22Rv1 (cell line): ENCODE measurements around the gene C1QTNF1.
A peak's percentile ranks its signal among the peaks of the same experiment; 100 is the strongest.

Experiments
- H3K27ac ChIP-seq: fragments of 450-650 bp; 2 replicates; pipeline ENCODE4 v1.5.1; 2017
- ZFX ChIP-seq: fragments of 450-650 bp; IDR thresholded peaks from 2 replicates; pipeline ENCODE4 v1.6.1; 2017; ENCODE audit warnings: antibody characterized with exemption, borderline replicate concordance
- TF ChIP-seq, protein P1 (sequence below): fragments of 450-650 bp; IDR thresholded peaks from 2 replicates; pipeline ENCODE4 v1.5.1; 2017; ENCODE audit warnings: mild to moderate bottlenecking

The C1QTNF1 gene

DNA sequence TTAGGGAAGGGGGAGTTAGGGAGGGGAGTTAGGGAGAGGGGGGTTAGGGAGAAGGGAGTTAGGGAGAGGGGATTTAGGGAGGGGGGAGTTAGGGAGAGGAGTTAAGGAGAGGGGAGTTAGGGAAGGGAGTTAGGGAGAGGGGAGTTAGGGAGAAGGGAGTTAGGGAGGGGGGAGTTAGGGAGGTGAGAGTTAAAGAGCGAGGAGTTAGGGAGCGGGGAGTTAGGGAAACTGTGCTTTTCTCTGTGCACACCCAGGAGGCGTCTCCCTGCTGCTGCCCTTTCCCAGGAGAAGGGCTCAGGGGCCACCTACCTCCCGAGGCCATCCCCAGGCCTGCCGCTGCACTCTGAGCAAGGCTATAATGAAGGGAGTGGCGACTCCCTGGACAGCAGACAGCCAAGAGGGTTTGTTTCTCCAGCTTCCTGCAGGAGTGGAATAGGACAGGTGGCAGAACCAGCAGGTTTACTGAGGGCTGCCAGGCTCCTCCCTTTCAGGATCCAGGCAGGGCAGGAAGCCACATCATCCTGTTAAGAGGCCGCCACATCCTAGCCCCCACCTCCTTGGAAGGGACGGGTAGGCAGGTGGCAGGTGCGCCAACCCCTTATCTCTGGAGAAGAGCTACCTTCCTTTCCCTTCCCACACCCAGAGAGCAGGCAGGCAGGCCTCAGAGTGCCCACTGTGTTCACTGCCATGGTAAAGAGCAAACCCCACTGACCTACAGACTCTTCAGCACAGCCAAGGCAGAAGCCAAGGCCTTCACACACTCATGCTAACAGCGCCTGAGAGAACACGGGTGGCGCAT, 18.7 kb upstream of the C1QTNF1 start:
- TF ChIP-seq, protein P1, sequence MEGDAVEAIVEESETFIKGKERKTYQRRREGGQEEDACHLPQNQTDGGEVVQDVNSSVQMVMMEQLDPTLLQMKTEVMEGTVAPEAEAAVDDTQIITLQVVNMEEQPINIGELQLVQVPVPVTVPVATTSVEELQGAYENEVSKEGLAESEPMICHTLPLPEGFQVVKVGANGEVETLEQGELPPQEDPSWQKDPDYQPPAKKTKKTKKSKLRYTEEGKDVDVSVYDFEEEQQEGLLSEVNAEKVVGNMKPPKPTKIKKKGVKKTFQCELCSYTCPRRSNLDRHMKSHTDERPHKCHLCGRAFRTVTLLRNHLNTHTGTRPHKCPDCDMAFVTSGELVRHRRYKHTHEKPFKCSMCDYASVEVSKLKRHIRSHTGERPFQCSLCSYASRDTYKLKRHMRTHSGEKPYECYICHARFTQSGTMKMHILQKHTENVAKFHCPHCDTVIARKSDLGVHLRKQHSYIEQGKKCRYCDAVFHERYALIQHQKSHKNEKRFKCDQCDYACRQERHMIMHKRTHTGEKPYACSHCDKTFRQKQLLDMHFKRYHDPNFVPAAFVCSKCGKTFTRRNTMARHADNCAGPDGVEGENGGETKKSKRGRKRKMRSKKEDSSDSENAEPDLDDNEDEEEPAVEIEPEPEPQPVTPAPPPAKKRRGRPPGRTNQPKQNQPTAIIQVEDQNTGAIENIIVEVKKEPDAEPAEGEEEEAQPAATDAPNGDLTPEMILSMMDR: no peak
- TF ChIP-seq ZFX: no peak
- peak overlapping the region; percentile 99 for H3K27ac ChIP-seq

DNA sequence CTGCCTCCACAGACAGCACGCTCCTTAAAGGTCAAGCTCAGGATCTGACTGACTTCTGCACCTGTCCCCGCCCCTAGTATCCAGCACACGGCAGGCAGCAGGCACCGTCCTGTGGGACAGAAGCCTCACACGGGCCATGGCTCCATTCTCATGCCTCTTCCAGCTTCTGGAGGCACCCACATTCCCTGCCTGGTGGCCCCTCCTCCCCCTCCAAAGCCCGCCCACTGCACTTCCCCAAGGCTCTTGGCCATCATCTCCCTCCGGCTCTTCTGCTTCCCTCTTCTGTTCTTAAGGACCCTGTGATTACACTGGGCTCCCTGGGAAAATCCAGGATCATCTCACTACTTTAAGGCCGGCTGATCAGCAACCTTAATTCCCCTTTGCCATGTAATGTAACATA, 17.9 kb upstream of the C1QTNF1 start:
- no peak for TF ChIP-seq ZFX
- TF ChIP-seq, protein P1: no peak
- H3K27ac ChIP-seq: peak overlapping the region; percentile 99

DNA sequence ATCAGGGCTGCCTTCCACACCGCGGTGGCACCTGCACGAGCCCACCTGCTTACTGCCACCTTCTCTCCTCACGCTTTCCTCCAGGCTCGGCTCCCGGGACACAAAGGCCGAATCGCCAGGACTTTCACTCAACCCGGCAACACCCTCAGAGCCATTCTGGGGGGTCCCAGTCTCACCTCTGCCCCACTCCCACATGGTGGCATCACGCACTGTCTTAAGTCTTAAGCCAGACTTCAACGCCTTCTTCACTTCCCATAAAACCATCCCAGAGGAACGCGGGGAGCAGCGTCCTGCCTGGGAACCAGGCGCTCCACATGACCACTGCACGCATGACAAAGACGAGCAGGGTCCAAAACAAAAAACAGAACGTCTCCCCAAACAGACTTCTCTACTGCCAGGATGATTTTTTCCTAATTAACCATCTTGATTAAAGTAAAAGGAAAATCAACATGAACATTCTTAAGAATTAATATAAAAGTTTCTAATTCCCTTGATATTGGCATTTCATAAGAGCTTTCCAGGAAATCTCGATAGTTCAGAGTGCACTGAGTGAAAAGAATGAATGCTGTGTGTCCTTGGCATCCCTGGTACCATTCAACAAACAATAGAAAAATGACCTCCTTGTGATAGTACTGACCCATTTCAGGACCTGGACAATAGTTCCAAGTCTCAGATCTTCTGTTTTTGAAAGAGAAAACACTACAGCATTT, 17.0 kb upstream of the C1QTNF1 start:
- no peak for TF ChIP-seq ZFX
- TF ChIP-seq, protein P1: no peak
- peak overlapping the region; percentile 99 for H3K27ac ChIP-seq

DNA sequence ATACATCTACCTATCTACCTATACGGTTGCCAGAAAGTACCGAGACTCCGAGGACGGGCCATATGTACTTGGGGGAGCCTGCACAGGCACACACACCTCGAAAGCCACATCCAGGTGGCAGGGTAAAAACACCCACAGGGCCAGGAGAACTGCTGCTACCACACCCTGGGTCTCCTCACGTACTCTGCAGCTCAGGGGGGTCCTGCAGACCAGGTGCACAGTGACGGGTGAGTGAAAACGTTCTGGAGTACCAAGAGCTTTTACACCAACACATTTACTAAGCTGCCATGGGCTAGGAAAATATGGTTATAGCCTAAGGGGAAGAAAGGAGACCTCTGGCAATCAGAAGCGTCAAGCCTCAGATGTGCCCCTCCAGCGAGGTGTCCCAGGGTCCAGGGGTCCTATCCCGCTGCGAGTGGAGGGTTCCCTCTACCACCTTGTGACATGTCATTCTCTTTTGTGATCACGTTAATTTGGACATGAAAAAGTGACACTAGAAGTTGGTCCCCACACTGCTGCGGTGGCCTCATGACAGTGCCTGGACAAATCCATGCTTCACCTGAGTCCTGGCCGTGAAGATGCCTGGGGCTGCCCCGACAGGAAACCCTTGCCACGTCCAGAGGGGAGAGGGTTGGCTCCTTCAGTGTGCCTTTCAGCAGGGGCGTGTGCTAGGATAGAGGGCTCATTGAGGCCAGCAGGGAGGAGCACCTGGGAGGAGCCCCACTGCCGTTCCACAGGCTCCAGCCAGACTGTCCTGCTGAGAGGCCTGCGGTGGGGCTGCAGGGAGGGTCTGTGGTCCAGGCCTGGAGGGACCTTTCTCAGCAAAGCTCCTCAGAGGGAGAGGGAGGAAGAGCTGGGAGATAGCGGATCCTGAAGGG, 16.2 kb upstream of the C1QTNF1 start:
- no peak for TF ChIP-seq ZFX
- TF ChIP-seq, protein P1: no peak
- H3K27ac ChIP-seq: peak overlapping the region; percentile 99

DNA sequence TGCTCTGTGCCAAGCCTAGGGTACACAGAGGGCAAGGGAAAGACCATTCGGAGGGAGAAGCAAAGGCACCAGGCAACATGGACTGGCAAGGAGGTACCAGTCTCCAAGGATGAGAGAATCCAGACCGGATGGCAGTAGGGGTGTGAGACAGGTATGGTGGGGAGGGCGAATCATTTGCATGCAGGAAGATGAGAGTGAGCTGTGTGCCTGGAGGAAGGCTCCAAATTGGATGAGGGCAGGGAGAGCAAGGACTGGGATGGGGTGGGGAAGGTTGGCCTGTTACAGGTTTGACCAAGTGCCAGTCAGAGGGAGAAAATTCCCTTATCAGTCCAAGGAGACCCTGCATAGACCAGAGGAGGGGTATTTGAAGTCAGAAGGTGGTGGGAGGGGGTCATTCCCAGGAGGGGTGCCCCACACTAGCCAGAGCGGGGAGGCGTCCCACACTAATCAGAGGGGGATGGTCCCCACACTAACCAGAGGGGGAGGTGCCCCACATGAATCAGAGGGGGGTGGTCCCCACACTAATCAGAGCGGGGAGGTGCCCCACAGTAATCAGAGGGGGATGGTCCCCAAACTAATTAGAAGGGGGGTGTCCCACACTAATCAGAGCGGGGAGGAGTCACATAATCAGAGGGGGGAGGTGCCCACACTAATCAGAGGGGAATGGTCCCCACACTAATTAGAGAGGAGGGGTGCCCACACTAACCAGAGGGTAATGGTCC, 15.1 kb upstream of the C1QTNF1 start:
- TF ChIP-seq ZFX: no peak
- TF ChIP-seq, protein P1: no peak
- peak overlapping the region; percentile 99 for H3K27ac ChIP-seq

DNA sequence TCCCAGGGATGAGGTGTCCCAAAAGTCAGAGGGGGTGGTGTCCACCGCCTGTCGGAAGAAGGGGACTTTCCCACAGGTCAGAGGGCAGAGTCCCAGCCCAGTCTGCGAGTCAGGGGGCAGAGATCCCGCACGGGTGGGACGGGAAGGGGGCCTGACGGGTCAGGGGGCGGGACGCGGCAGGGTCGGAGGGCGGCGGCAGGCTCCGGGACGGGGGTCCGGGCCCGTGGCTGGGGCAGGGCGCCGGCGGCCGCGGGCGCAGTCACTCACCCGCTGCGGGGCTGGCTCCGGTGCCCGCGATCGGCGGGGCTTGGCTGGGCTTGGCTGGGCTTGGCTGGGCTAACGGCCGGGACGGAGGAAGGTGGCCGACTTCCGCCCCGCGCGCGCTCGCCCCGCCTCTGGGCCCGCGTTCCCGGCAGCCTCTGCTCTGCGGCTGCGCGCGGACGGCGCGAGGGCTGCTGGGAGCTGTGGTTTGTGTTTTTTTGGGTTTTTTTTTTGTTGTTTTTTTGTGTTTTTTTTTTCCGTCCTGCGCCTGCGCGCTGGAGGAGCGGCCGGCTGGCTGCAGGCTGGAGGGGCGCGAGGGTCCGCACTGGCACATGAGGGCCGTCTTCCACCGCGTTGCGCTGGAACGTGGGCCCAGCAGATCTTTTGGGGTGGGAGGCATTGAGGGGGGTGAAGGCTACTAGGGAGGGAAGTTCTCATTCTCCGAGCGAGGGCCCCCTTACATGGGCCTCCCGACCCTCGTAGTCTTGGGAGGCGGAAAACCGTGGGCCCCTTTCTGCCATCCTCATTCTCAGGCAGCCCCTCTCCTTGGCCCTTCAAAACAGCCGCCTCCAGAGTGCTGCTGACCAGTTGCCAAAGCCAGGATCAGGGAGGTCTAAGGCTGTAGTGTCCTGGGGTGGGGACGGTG, 14.3 kb upstream of the C1QTNF1 start, which contains the start of gene CANT1:
Gene CANT1 (minus strand): TSS at position 368 of the 907 bp plus-strand sequence. CDS start 12,142 bp downstream, outside the sequence.
- TF ChIP-seq, protein P1: no peak
- TF ChIP-seq ZFX: no peak
- peak within 1 kb of the TSS; percentile 99 for H3K27ac ChIP-seq
